Mesodermal cell (in vitro differentiated cells): Measurements from ENCODE around the gene JOSD1.

Experiments used
- H3K27ac ChIP-seq: 2 replicates; pipeline ENCODE4 v1.7.0; 2013; ENCODE audit warnings: mild to moderate bottlenecking, low read depth, low read length, moderate library complexity; ENCODE audit not compliant: severe bottlenecking
- H3K36me3 ChIP-seq: 2 replicates; pipeline ENCODE4 v1.7.1; 2013; ENCODE audit warnings: mild to moderate bottlenecking, low read length, moderate library complexity; ENCODE audit not compliant: control insufficient read depth, insufficient read depth
- H3K4me1 ChIP-seq: one replicate; pipeline ENCODE4 v1.7.1; 2013; ENCODE audit warnings: mild to moderate bottlenecking, low read length; ENCODE audit not compliant: insufficient read depth, control insufficient read depth, poor library complexity, severe bottlenecking
- H3K4me3 ChIP-seq: 2 replicates; pipeline ENCODE4 v1.7.0; 2013; ENCODE audit warnings: low read length, control low read depth, mild to moderate bottlenecking; ENCODE audit not compliant: insufficient read depth, poor library complexity, severe bottlenecking; ENCODE audit errors: extremely low read depth
- H3K9me3 ChIP-seq: 2 replicates; pipeline ENCODE4 v1.7.1; 2013; ENCODE audit warnings: mild to moderate bottlenecking, low read length, moderate library complexity; ENCODE audit not compliant: control insufficient read depth
- WGBS, 2 experiments: methylation state at CpG; one replicate each; pipeline ENCODE4 v1.1.5; 2013; ENCODE audit warnings: missing lambda C conversion rate in 2 of 2; ENCODE audit not compliant: insufficient coverage in 2 of 2; 5-methylcytosine and 5-hydroxymethylcytosine counted together

JOSD1 gene

DNA sequence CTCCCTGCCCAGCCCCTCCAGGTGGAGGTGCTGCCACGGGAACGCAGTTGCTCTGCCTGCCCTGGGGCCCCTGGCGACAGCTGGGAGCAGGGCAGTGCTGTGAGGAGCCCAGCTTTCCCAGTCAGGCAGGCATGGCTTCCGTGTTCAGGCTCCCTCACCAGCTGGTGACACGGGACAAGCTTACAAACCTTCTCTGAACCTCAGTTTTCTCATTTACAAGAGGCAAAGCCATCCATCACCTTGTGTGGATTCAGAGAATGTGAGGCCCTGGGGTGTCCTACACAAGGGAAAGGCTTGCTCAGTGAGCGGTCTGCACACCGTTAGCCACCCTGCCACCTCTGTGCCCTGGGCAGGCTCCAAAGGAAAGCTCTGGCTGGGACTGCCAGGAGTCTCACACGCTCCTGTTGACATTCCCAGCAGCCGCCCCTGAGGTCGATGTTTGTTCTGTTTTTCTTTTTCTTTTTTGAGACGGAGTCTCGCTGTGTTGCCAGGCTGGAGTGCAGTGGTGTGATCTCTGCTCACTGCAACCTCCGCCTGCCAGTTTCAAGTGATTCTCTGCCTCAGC is 31.6 kb upstream of the JOSD1 start:
- H3K9me3 ChIP-seq, result no peaks in the 10 kb centered on the region
- H3K4me1 ChIP-seq, result peaks cover 4% of the 10 kb centered on the region
- 91 to 99% methylated on average over 10 to 12 of the region's 13 CpGs for WGBS, 2 experiments
- H3K4me3 ChIP-seq, result no peak overlapping the region
- H3K27ac ChIP-seq, result no peak overlapping the region
- H3K36me3 ChIP-seq, result peaks cover 88% of the 10 kb centered on the region

DNA sequence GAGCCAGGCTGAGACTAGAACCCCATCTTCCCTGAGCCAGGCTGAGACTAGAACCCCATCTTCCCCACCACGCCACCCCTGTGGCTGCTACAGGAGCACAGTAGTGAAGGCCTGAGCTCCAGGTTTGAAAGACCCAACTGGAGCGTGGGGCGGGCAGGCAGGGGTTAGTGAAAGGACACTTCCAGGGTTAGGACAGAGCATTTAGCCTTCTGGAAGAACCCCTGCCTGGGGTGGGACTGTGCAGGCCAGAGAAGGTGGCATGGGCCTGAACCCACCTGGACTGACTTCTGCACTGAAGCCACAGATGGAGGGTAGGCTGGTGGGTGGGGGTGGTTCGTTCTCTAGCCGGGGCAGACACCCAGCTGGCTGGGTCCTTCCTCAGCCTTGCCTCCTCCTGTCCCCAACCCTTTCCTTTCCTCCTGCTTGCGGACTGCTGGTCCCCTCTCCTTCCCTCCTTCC is 31.0 kb upstream of the JOSD1 start:
- 92 to 98% methylated on average over 2 to 5 of the region's 6 CpGs for WGBS, 2 experiments
- H3K4me3 ChIP-seq, result no peak overlapping the region
- no peak overlapping the region for H3K27ac ChIP-seq
- peaks cover 3% of the 10 kb centered on the region for H3K4me1 ChIP-seq
- peaks cover 88% of the 10 kb centered on the region for H3K36me3 ChIP-seq
- H3K9me3 ChIP-seq, result no peaks in the 10 kb centered on the region

DNA sequence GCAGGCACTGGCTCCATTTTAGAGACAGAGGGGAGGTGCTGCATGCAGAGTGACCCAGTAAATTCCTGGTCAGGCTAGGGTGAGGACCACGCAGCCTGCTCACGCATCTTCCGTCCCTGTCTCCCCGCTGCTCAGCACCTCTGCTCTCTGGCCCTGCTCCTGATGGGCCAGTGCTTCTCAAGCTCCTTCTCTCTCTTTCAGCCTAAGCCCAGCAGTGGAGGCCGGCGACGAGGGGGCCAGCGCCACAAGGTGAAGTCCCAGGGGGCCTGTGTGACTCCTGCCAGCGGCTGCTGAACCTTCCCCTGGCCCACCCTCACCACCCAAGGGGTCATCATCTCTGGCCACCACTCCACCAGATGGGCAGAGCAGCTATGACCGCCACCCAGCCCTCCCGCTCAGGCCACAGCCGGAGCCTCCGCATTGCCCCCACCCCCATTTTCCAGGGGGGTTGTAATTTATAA is 29.7 kb upstream of the JOSD1 start:
- Histone ChIP-seq H3K27ac (no peak overlapping the region), H3K36me3 (peaks cover 88% of the 10 kb centered on the region), H3K9me3 (no peaks in the 10 kb centered on the region), H3K4me1 (peaks cover 3% of the 10 kb centered on the region), H3K4me3 (no peak overlapping the region)
- 92 to 96% methylated on average over 7 to 8 of the region's 13 CpGs for WGBS, 2 experiments

DNA sequence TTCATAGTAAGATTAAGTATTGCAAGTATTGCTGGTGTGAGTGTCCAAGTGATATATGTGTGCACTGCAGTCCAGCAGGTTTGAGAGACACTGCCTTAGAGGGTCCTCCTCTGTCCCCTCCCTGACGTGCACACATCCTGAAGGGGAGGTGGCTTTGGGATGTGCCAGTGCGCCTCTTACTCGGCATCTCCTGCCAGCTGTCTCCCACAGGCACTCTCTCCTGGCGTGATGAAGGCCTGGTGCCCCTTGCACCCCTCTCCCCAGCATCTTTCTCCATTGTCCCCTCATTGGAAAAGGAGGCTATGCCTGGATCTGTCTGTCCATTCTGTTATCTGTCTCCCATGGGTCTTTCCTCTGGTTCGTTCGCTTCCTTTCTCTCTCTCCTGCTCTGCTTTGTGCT is 29.2 kb upstream of the JOSD1 start:
- Histone ChIP-seq H3K36me3 (peaks cover 89% of the 10 kb centered on the region), H3K27ac (no peak overlapping the region)
- WGBS, 2 experiments, result 85 to 96% methylated on average over 5 of the region's 6 CpGs

DNA sequence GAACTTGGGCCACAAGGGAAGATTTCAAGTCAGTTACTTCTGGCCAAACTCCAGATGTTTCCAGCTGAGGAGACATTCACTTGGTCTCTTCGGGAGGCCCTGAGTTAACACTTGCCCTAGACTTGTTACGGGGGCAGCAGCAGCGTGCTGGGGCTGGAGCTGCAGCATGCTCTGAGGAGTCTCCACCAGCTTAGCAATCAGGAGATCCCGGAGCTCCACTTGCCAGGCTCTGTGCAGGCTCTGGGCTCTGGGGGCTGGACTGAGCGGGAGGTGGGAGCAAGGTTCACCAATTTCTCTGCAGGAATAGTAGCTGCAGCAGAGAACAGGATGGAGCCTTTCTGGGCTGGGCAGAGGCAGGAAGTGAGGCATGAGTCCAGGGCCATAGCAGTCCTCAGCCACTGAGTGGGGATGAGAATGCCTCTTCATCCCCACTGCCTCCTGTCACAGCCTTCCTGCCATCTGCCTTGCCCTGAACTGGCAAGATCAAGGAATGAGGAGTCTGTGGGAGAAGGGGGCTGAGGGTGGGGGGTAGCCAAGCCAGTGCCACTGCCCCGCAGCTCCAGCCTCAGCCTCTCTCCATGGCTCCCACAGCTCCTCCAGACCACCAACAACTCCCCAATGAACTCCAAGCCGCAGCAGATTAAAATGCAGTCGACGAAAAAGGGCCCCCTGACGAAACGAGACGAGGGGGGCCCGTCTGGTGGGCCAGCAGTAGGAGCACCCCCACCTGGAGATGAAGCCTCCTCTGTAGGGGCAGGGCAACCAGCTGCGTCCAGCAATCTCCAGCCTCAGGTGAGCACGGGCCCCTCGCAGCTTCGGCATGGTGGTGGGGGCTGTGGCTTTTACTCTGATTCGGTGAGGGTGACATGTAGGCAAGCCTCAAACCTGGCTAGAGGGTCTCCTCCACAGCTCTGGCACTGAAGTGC is 28.4 kb upstream of the JOSD1 start:
- WGBS, 2 experiments, result 97% methylated on average over 10 to 16 of the region's 18 CpGs
- Histone ChIP-seq H3K9me3 (no peaks in the 10 kb centered on the region), H3K4me1 (no peaks in the 10 kb centered on the region), H3K36me3 (peaks cover 89% of the 10 kb centered on the region), H3K27ac (no peak overlapping the region), H3K4me3 (no peak overlapping the region)

More for the DNA sequence above, 29.2 kb upstream of the JOSD1 start:
- H3K4me1 ChIP-seq, result peaks cover 3% of the 10 kb centered on the region
- H3K4me3 ChIP-seq, result no peak overlapping the region
- no peaks in the 10 kb centered on the region for H3K9me3 ChIP-seq

DNA sequence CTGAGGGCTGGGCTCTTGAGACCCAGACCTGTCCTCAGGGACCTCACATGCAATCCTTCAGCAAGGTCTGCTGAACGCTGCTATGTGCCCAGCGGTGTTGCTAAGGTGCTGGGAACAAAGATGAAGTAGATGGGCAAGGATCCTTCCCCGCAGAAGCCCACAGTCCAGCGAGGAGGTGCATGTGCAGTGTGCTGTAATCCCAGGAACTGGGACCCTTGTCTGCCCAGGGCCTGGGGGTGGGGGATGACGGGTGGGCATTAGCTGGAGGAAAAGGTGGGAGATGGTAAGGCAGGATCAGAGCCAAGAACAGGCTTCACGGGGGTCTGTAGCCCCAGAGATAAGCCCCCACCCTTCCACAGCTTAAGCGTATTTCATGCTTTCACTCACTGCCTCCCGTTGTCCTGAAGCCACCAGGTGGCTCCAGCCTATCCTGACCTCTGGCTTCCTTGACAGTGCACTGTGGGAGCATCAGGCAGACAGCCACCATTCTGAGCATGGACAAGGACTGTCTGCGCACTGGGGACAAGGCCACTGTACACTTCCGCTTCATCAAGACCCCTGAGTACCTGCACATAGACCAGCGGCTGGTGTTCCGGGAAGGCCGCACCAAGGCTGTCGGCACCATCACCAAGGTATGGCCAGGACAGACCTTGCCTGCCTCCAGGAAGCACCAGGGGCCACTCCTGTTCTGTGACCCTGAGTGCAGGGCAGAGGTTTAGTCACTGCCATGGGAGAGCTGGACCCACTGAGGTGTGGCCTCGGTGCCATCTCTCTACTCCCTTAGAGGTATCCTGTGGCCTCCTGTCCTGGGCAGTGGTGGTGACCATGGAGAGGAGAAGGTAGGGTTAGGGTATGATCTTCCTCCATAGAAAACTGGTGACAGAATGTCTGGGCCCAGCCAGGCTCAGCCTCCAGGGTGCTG is 27.0 kb upstream of the JOSD1 start:
- no peaks in the 10 kb centered on the region for H3K9me3 ChIP-seq
- no peak overlapping the region for H3K4me3 ChIP-seq
- WGBS, 2 experiments, result 97 to 99% methylated on average over 12 to 13 of the region's 15 CpGs
- no peaks in the 10 kb centered on the region for H3K4me1 ChIP-seq
- peaks cover 88% of the 10 kb centered on the region for H3K36me3 ChIP-seq
- no peak overlapping the region for H3K27ac ChIP-seq

DNA sequence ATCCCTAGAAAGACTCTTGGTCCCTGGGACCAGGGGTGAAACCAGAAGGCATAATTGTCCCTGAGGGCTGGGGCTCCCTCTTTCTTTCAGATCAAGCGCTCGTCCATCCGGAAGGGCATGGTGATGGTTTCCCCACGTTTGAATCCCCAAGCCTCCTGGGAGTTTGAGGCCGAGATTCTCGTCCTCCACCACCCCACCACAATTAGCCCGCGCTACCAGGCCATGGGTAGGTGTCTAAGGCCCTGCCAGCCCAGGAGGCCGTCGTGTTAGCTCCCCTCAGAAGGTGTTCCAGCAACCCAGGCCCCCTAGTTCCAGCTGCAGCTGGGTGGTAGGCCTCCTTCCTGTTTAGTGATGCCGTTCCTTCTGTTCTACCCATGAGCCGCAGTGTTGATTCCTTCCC is 26.4 kb upstream of the JOSD1 start:
- Histone ChIP-seq H3K9me3 (no peaks in the 10 kb centered on the region), H3K4me1 (no peaks in the 10 kb centered on the region), H3K36me3 (peaks cover 95% of the 10 kb centered on the region), H3K4me3 (no peak overlapping the region), H3K27ac (no peak overlapping the region)
- 89 to 92% methylated on average over 10 to 12 of the region's 12 CpGs for WGBS, 2 experiments

DNA sequence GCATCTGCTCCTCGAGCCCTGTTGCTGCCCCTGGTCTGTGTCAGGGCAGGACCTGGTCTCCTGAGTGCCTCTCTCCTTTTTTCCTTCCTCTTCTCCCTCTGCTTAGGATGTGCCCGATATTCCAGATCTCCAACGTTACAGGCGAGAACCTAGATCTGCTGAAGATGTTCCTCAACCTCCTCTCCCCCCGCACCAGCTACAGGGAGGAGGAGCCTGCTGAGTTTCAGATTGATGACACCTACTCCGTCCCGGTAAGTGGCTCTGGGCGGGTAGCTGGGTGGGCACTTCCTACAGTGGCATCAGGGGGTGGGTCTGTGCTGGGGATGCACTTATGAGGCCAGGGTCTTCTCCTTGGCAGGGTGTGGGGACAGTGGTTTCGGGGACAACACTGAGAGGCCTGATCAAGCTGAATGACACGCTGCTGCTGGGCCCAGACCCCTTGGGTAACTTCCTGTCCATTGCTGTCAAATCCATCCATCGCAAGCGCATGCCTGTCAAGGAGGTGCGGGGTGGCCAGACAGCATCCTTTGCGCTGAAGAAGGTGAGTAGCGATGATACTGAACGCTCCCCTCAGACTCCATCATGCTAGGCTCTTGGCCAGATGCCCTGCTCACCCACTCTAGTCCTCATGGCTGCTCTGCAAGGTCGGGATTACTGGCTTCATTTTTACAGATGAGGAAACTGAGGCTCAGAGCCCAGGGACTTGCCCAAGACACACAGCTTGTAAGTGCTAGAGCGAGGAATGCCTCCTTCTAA is 25.3 kb upstream of the JOSD1 start:
- Histone ChIP-seq H3K9me3 (no peaks in the 10 kb centered on the region), H3K4me1 (no peaks in the 10 kb centered on the region), H3K36me3 (peaks cover 93% of the 10 kb centered on the region), H3K27ac (no peak overlapping the region), H3K4me3 (no peak overlapping the region)
- 96 to 97% methylated on average over 14 to 16 of the region's 18 CpGs for WGBS, 2 experiments

DNA sequence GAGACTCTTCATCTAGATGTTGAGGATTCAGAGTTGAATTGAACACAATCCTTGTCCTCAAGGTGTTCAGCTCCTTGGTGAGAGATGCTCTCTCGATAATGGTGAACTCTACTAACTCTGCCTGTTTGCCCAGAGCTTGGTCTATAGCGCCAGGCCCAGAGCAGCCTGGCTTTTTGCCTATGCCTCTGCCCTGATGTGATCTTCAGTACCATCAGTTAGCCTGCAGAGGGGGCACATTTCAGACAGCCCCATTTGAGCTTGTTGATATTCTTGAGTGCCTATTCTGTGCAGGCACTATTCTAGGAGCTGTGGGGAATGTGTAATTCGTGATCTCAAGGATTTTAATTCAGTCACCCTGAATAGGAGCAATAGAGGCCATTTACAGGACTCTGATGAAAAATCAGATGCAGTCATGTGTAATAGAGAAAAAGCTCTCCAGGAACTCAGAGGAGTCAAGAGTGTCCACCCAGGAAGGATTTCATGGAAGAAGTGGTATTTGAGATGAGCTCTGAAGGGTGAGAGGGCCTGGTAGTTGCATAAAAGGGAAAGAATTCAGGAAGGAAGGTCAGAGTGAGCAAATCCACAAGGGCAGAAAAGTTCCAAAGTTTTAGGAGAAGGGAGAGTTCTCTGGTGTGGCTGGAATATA is 24.3 kb upstream of the JOSD1 start:
- Histone ChIP-seq H3K9me3 (no peaks in the 10 kb centered on the region), H3K27ac (no peak overlapping the region), H3K4me3 (no peak overlapping the region), H3K4me1 (no peaks in the 10 kb centered on the region), H3K36me3 (peaks cover 93% of the 10 kb centered on the region)
- 92 to 94% methylated on average over 3 of the region's 3 CpGs for WGBS, 2 experiments
